ENCODE results near the gene TAS2R19.
"Not testable (repeated sequence)": the region's sequence is repeated elsewhere in the genome, so short reads cannot be mapped to it uniquely, and the experiment has no call there.

TAS2R19 gene, protein sequence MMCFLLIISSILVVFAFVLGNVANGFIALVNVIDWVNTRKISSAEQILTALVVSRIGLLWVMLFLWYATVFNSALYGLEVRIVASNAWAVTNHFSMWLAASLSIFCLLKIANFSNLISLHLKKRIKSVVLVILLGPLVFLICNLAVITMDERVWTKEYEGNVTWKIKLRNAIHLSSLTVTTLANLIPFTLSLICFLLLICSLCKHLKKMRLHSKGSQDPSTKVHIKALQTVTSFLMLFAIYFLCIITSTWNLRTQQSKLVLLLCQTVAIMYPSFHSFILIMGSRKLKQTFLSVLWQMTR

DNA sequence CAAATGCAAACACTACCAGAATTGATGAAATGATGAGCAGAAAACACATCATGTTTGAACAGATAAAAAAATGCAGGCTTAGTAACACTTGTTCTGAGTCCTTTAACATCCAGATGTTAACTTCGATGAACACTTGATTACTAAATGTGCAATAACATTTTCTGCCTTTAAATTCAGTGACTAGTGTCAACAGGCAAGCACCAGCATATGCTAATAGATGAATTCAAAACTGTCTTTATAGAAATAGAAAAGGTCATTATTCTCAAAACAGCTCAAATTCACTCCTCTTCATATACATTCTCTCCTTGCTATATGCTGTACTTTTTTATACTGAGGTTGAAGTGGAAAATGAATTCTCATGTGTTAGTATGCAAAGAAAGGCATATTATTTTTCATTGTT, at the start of gene TAS2R19:
TSS of gene TAS2R19 (minus strand) at position 101 of the 400 bp plus-strand sequence. CDS start at position 52, 49 bp downstream.
- DNase-seq (ENCODE audit: low spot score) = no peak

DNA sequence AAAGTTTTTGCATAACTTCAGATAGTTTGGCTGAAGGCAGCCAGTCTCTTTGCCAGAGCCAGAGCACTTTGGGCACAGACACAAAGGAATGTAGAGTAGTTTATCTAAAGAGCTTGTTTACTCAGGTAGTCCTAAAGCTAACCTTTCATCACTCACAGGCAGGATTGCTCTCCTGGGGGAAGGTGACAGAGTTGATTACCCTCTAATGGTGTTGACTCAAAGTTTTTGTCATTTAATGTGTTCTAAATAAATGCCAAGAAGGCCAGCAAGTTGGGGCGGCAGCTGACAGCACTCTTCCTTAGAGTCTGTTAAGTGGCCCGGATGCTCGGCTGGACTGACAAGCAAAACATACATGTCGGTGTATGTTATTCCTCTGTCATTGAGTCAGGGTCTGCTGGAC, 49.0 kb upstream of the TAS2R19 start:
- no peak for DNase-seq (ENCODE audit: low spot score)

DNA sequence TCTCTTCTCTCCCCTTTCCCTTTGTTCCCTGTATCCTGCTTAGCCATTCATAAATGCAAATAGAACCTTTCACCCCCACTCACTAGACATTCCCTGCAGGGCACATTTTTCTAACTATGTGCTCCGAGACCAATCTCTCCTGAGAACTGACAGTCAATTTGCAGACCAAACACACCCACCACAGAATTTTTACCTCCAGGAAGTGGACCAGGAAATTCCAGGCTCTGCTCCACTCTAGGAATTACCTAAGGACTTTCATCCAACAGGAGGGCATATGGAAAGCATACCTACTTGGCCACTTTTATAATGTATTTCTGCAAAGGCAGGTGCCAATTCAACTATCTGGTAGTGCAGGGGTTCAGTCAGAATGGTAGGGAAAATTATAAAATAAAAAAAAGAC, 48.6 kb upstream of the TAS2R19 start:
- DNase-seq (ENCODE audit: low spot score) = no peak

DNA sequence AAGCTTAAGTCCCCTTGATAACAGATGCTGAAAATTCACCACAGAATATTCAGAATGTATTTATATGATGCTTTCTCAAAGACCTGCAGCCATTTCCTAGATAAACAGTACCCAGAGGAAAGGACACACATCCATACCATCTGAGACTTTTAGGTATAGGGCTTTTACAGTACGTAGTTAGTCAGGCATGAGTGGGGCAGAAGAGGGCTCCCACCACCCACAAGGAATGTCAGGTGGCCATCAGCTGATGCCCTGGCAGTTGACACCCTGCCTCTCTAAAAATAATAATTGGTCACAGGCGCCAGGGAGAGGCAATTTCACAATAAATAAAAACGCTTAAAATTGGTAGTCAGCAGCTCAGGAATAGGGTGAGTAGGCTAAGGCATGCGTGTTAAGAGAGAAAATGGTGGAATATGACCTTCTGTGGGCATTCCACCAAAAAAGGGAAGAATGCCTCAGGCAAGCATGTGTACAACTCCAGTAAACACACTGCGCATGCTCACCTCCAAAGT, 47.5 kb upstream of the TAS2R19 start:
- no peak for DNase-seq (ENCODE audit: low spot score)

DNA sequence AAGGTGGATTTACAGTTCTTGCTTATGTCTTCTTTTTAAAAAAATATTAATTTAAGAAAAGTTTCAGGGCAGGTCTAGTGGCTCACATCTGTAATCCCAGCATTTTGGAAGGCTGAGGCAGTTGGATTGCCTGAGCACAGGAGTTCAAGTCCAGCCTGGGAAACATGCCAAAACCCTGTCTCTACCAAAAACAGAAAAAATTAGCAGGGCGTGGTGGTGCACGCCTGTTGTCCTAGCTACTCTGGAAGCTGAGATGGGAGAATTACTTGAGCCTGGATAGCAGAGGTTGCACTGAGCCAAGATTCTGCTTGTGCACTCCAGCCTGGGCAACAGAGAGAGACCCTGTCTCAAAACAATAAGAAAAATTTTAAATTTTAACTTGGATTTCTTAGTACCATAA, 45.1 kb upstream of the TAS2R19 start:
- no peak for DNase-seq (ENCODE audit: low spot score)

DNA sequence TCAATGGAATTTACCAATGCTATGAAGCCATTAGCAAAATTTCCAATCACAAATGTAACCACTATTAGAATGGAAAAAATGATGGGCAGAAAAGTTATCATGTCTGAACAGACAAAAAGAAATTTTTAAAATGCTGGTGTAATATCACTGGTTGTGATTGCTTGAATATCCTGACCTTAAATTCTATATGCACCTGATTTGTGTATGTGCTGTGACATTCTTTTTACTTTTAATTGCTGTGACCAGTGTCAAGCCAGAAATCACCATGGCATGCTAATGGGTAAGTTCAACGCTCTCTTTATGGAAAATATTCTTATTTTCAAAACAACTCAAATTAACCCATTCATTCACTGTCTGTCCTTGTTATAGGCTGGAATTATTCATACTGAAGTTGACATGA, 39.8 kb upstream of the TAS2R19 start, which contains the start of gene TAS2R46:
TSS of gene TAS2R46 (minus strand) at position 101 of the 400 bp plus-strand sequence. CDS start at position 101, 0 bp downstream.
- DNase-seq (ENCODE audit: low spot score) = not testable (repeated sequence)

DNA sequence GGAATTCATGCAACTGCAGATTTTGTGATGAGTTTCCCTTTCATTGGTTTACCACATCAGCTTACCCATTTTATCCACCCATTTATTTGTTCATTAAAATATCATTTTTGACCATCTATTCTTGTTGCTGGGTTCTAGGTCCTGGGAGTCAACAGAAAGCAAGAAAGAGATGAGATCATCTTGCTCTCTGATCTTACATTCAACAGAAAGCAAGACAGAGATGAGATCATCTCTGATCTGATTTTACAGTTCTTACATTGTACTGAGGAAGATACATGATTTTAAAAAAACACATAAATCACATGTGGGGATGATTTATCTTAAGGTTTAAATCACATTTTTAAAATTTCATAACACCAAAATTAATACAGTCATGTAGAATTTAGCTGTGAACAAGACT, 37.4 kb upstream of the TAS2R19 start:
- no peak for DNase-seq (ENCODE audit: low spot score)

DNA sequence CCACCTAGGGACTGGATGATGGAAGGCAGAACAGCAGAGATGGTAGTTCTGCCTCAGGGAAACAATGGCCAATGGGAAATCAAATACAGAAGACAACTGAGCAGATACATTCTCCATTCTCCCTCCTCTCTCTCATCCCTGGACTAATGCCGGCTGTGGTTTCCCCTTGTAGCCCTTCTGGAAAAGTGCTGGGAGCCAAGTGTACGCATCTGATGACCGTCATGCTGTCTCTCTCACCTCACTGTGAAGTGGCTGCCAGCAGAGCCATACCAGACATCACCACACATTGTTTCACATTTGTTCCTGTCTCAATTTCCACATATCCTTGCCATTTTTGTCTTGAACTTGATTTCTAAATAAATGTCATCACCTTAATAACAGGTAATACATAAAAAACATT, 36.6 kb upstream of the TAS2R19 start:
- no peak for DNase-seq (ENCODE audit: low spot score)

DNA sequence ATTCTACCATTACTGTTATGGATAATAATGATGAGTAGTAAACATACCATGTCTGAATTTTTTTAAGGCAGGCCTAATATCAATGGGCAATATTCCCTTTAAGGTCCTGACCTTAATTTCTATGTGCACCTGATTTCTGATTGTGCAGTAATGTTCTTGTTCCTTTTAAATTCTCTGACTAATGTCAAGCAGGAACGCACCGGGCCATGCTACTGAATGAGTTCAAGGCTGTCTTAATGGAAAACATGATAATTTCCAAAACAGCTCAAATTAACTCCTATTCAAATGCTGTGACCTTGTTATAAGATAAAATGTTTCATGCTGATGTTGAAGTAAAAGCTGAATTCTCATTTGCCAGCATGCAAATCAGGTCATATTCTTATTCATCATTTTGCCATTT, 32.9 kb upstream of the TAS2R19 start:
- DNase-seq (ENCODE audit: low spot score) = no peak

DNA sequence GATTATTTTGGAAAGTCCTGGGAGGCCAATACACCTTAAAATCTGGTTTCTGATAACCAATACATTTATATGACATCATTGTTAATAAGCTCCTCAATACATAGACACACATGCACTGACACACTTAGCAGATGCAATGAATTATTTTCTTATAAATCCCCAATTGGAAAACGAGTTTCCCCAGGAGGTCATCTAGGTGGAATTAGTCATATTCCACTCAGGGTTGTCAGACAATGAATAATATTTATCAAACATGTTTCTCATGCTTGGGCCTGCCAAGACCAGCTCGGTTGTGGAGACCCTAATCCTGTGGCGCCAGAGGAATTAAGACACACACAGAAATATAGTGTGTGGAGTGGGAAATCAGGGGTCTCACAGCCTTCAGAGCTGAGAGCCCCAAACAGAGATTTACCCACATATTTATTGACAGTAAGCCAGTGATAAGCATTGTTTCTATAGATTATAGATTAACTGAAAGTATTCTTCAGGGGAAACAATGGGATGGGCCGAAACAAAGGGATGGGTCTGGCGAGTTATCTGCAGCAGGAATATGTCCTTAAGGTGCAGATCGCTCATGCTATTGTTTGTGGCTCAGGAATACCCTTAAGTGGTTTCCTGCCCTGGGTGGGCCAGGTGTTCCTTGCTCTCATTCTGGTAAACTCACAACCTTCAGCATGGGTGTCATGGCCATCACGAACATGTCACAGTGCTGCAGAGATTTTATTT, 27.5 kb upstream of the TAS2R19 start:
- not testable (repeated sequence) for DNase-seq (ENCODE audit: low spot score)

DNA sequence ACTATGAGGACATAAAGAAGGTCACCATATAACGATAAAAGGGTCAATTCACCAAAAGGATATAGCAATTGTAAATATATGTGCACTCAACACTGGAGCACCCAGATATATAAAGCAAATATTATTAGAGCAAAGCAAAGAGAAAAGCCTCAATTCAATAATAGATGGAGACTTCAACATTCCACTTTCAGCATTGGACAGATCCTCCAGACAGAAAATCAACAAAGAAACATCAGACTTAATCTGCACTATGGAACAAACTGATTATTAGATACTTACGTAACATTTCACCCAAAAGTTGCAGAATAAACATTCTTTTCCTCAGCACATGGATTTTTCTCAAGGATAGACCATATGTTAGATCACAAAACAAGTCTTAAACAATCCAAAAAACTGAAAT, 18.9 kb upstream of the TAS2R19 start:
- DNase-seq (ENCODE audit: low spot score) = not testable (repeated sequence)

DNA sequence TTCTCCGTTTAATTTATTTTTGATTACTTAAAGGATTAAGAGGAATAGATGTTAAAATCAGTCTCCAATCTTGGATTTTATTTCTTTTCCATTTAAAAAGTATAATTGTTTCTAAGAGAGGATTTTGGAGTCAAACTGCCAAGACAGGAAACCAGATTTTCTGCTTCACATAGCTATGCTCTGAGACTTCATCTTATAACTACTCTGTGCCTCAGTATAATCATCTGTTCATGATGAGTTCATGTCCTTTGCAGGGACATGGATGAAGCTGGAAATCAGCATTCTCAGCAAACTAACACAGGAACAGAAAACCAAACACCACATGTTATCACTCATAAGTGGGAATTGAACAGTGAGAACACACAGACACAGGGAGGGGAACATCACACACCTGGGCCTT, 17.7 kb upstream of the TAS2R19 start:
- DNase-seq (ENCODE audit: low spot score) = no peak

DNA sequence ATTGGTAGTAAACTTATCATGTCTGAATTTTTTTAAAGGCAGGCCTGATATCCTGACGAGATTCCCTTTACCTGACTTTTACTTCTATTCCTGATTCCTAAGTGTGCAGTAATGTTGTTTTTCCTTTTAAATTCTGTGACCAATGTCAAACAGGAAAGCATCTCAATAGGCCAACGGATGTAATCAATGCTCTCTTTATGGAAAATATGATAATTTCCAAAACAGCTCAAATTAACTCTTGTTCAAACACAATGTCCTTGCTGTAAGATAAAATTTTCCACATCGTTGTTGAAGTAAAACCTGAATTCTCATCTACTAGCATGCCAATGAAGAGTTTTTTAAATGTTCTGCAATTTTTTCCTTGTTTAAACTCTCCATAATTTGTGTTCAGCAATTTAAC, 16.8 kb upstream of the TAS2R19 start:
- no peak for DNase-seq (ENCODE audit: low spot score)

DNA sequence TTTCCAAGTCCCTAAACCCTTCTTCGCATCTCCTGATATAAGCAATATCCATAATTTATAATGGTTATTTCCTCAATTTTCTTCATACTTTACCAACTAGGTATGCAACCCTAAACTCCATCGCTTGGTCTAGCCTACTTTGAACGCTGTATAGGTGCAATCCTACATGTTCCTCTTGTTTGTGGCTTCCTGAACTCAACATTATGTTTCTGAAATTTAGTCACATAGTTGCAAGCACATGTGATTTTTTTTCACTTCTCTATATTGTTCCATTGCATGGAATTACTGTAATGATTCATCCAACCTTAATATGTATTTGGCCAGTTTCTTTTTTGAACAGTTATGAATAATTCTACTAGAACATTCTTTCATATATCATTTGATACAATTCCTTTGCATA, 11.5 kb upstream of the TAS2R19 start:
- not testable (repeated sequence) for DNase-seq (ENCODE audit: low spot score)

DNA sequence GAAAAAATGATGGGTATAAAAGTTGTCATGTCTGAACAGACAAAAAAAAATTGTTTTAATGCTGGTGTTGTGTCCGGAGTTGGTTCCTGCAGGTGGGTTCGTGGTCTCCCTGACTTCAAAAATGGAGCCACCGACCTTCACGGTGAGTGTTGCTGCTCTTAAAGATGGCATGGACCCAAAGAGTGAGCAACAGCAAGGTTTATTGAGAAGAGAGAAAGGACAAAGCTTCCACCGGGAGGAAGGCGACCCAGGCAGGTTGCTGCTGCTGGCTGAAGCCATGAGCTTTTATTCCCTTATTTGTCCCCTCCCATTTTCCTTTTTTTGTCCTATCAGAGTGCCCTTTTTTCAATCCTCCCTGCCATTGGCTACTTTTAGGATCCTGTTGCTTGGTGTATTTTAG, 8.9 kb upstream of the TAS2R19 start, which contains the start of gene TAS2R31:
TSS of gene TAS2R31 (minus strand) at position 101 of the 400 bp plus-strand sequence. CDS start at position 29, 72 bp downstream.
- DNase-seq (ENCODE audit: low spot score) = no peak

DNA sequence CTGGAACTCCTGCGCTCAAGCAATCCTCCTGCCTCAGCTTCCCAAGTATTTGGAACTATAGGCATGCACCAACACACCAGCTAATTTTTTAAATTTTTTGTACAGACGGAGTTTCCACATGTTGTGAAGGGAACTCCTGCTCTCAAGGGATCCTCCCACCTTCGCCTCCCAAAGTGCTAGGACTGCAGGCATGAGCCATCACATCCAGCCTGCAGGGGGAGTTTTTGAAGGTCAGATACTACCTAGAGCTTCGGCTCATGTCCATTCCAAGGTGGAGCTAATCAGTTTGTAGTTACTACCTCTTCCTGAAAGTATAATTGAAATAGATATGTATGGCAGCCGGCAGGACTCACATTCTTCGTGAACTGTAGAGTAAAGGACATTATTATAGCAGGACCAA, 3.7 kb upstream of the TAS2R19 start:
- no peak for DNase-seq (ENCODE audit: low spot score)

DNA sequence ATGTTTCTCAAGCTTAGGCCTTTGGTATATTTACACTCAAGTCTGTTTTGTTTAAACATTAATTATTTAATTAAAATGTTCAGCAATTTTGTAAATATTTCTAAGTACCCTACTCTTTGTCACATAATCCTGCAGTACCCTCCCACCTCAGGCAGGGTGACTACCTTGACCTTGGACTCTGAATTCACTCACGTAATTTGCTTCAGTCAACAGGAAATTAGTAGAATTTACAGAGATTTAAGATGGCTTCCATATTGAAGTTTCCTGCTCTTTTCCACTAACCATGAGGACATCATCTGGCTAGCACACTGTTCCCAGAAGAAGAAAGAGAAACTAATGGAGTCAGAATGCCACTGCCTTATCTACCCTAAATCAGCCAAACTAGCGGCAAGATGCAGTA, 967 bp upstream of the TAS2R19 start:
- DNase-seq (ENCODE audit: low spot score) = no peak

DNA sequence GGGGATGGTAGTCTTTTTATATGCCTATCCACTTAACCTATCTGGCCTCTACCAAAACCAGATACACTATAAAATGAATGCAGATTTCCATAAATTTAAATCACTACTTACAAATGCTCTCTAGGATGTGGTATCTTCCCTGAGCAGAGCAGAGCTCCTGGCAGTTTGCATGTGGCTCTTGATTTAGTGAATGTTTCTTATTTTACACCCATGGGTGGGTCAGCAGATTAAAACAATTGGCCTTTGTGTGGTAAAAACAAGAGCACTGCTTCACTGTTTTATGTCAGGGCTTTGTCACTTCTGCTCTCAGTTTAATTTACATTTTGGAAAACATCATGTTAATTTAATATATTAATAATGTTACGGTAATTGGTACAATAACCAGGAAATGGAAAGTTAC, 5.5 kb downstream of the TAS2R19 start:
- no peak for DNase-seq (ENCODE audit: low spot score)

DNA sequence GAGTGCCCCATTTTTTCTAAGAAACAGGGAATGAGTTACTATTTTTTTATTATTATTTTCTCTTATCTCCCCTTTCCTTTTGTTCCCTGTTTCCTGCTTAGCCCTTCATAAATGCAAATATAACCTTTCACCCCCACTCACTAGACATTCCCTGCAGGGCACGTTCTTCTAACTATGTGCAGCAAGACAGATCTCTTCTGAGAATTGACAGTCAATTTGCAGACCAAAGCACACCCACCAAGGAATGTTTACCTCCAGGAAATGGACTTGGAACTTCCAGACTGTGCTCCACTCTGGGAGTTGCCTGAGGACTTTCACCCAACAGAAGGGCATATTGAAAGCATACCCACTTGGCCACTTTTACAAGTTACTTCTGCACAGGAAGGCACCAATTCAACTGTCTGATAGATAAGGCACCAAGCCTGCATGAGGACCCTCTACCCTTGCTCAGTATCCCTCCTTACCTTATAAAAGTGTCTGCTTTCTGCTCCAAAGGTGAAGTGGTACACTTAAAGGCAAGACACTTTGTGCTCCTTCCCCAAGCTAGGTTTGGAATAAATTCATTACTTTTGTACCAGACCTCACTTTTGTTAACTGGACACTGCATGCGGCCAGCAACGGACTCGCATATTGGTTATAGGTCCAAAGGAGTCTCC, 6.5 kb downstream of the TAS2R19 start:
- peak; percentile 14 for DNase-seq (ENCODE audit: low spot score)

DNA sequence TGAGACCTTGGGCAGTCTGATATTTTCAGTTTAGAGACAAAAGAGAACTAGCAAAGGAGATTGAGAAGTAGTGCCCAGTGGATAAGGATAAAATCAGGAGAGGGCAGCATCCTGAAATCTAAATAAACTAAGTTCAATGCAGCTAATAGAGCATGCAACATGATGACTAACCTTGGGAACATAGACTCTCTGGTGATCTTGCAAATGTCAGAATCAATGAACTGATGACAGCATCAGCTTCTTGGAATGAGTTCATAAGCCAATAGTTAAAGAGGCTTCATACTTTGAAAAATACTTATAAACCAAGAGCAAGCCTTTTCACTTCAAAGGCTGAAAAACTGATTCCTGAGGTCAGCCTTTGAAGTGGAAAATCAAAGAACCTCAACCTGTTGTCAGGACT, 8.2 kb downstream of the TAS2R19 start:
- DNase-seq (ENCODE audit: low spot score) = no peak

DNA sequence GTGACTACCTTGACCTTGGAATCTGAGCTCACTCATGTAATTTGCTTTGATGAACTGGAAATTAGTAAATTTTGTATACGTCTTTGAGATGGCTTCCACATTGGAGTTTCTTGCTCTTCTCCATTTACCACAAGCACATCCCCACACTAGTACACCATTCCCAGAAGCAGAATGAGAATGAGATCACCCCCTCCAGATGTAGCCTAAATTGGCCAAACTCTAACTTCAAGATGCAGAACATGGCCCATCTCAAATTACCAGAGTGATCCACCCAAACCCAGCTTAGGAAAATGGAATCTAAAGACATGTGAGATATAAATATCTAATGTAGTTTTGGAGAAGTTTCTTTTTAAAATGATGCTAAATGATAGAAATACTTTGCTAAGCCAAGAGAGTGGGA, 14.8 kb downstream of the TAS2R19 start:
- DNase-seq (ENCODE audit: low spot score) = no peak

DNA sequence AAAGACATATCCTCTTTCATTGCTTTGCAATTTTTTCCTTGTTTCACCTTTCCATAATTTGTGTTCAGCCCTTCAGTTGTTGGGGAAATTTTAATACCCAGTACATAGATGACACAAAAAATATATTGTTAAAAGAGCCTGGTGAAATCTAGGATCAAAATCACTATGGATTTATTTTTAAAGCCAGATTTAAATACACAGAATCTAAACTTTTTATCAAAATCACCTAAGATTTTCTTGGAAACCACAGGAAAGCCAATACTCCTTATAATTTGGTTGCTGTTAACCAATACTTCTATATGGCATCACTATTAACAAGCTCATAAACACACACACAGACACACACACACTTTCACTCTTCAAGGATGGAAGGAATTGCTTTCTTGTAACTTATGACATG, 24.2 kb downstream of the TAS2R19 start, which contains the start of gene TAS2R20:
TSS of gene TAS2R20 (minus strand) at position 101 of the 400 bp plus-strand sequence. CDS start 429 bp downstream, outside the sequence.
- no peak for DNase-seq (ENCODE audit: low spot score)

DNA sequence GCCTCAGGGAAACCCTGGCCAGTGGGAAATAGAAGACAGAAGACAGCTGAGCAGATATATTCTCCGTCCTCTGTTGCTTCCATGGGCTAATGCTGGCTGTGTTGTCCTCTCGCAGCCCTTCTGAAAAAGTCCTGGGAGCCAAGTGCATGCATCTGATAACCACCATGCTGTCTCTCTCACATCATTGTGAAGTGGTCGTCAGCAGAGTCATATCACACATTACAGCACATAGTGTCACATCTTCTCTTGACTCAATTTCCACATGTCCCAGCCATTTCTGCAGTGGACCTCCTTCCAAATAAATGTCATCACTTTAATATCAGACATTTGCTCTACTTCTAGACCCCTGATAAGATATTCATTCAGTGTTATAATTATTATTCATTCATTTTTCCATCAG, 28.1 kb downstream of the TAS2R19 start:
- DNase-seq (ENCODE audit: low spot score) = no peak
